Thyroid gland (tissue), 4 donors: ENCODE results near the gene KLHDC4. TPM values are rescaled to one million over a fixed set of nuclear protein-coding genes. Genes with fewer than 3 reads are reported as not detected.

ENCODE experiments used
- DNase-seq, 2 donors: peaks; one replicate each; pipeline ENCODE4 v3.0.0-alpha.2; 2019
- H3K27ac ChIP-seq, 3 donors: fragments of 200-600 bp; sonication (generic); 1 replicate in 2 of 3; 2 replicates in 1 of 3; pipeline ENCODE4 v1.5.1; 2016 to 2019; ENCODE audit warnings: mild to moderate bottlenecking in 1 of 3, moderate library complexity in 1 of 3
- H3K27me3 ChIP-seq: fragments of 200-600 bp; sonication (generic); one replicate; pipeline ENCODE4 v1.5.1; 2019
- H3K36me3 ChIP-seq, 2 donors: fragments of 200-600 bp; sonication (generic); one replicate each; pipeline ENCODE4 v1.5.1; 2016 to 2019
- H3K4me1 ChIP-seq, 2 donors: fragments of 200-600 bp; sonication (generic); one replicate each; pipeline ENCODE4 v1.5.1; 2017 to 2019
- H3K4me3 ChIP-seq, 3 donors: fragments of 200-600 bp; sonication (generic); replicated peaks in 1 of 3; 1 replicate in 2 of 3; 2 replicates in 1 of 3; pipeline ENCODE4 v1.5.1; 2016; ENCODE audit warnings: mild to moderate bottlenecking in 1 of 3
- H3K9me3 ChIP-seq: fragments of 200-600 bp; sonication (generic); one replicate; pipeline ENCODE4 v1.5.1; 2017
- CTCF ChIP-seq, 6 experiments: fragments of 200-600 bp in 3 of 6; fragments of 450-650 bp in 3 of 6; sonication (generic) in 3 of 6; IDR thresholded peaks; one replicate each; pipeline ENCODE4 v1.5.1; 2016 to 2019; ENCODE audit warnings: antibody characterized with exemption in 6 of 6, mild to moderate bottlenecking in 2 of 6, inconsistent platforms in 1 of 6, moderate library complexity in 1 of 6
- POLR2A ChIP-seq, 2 donors: fragments of 450-650 bp; IDR thresholded peaks; one replicate each; pipeline ENCODE4 v1.6.1; 2017; ENCODE audit warnings: antibody characterized with exemption in 2 of 2, mild to moderate bottlenecking in 2 of 2, moderate library complexity in 1 of 2
- WGBS, 2 donors: methylation state at CpG; one replicate each; pipeline ENCODE4 v1.1.5; 2017; 5-methylcytosine and 5-hydroxymethylcytosine counted together
- intact Hi-C: fragments of 100-400 bp; cut with DNase I; formaldehyde crosslinking; loops from one replicate; pipeline ENCODE4 v1.15.1; 2023
- total RNA-seq, 4 donors: library from RNA; depleted of rRNA; stranded (reverse); fragments of >200 nt; gene quantifications; one replicate each; pipeline ENCODE4 v1.2.3, GENCODE V29; 2016

KLHDC4 gene
- total RNA-seq, 4 donors from 2014 or later, result 19.9 to 40.9 (median 30.3) TPM

GRCh38 chr16:87701505-87701921 lies 64.3 kb downstream of the KLHDC4 start:
- TF ChIP-seq POLR2A (IDR thresholded peaks at IDR 0.05) (no peak), CTCF (IDR thresholded peaks at IDR 0.05) (no peak)
- Histone ChIP-seq H3K27ac (no peak overlapping the region), H3K4me1 (peaks cover 4 to 10% of the 10 kb centered on the region in 2 donors), H3K4me3 (no peak overlapping the region), H3K36me3 (peaks cover 3 to 10% of the 10 kb centered on the region in 2 donors), H3K9me3 (no peaks in the 10 kb centered on the region), H3K27me3 (no peaks in the 10 kb centered on the region)
- DNase-seq, result no peak
- WGBS, 2 donors, result 96% methylated on average over 19 to 23 of the region's 23 CpGs
- intact Hi-C loops, result no loop called here

GRCh38 chr16:87701078-87701460 lies 64.7 kb downstream of the KLHDC4 start:
- TF ChIP-seq POLR2A (IDR thresholded peaks at IDR 0.05) (no peak), CTCF (IDR thresholded peaks at IDR 0.05) (no peak)
- Histone ChIP-seq H3K36me3 (peaks cover 3 to 10% of the 10 kb centered on the region in 2 donors), H3K4me1 (peaks cover 0 to 6% of the 10 kb centered on the region in 2 donors), H3K9me3 (no peaks in the 10 kb centered on the region), H3K4me3 (no peak overlapping the region), H3K27ac (no peak overlapping the region), H3K27me3 (no peaks in the 10 kb centered on the region)
- 92% methylated on average over 11 of the region's 11 CpGs for WGBS, 2 donors
- no peak for DNase-seq
- intact Hi-C loops, result no loop called here

- intact Hi-C loops, result no loop called here
- DNase-seq, result no peak
- no peak overlapping the region for H3K27ac ChIP-seq
- H3K4me3 ChIP-seq, result no peak overlapping the region
- no peak for TF ChIP-seq POLR2A (IDR thresholded peaks at IDR 0.05)
- no peak for TF ChIP-seq CTCF (IDR thresholded peaks at IDR 0.05)
- H3K4me1 ChIP-seq, result peaks cover 0 to 3% of the 10 kb centered on the region in 2 donors
- H3K36me3 ChIP-seq, result peaks cover 3 to 10% of the 10 kb centered on the region in 2 donors
- H3K27me3 ChIP-seq, result no peaks in the 10 kb centered on the region
- no peaks in the 10 kb centered on the region for H3K9me3 ChIP-seq
- 86 to 93% methylated on average over 19 of the region's 19 CpGs for WGBS, 2 donors
These were observed 65.2 kb downstream of the KLHDC4 start for GRCh38 chr16:87700406-87701077.

GRCh38 chr16:87698676-87699199 lies 67.0 kb downstream of the KLHDC4 start:
- WGBS, 2 donors, result 82 to 98% methylated on average over 8 to 13 of the region's 20 CpGs
- intact Hi-C loops, result no loop called here

More at GRCh38 chr16:87698676-87699199, 67.0 kb downstream of the KLHDC4 start:
- H3K4me1 ChIP-seq, result no peaks in the 10 kb centered on the region
- no peaks in the 10 kb centered on the region for H3K9me3 ChIP-seq
- no peak overlapping the region for H3K4me3 ChIP-seq
- TF ChIP-seq POLR2A (IDR thresholded peaks at IDR 0.05), result no peak
- no peak for TF ChIP-seq CTCF (IDR thresholded peaks at IDR 0.05)
- H3K36me3 ChIP-seq, result peaks cover 3 to 10% of the 10 kb centered on the region in 2 donors
- H3K27ac ChIP-seq, result no peak overlapping the region
- no peaks in the 10 kb centered on the region for H3K27me3 ChIP-seq
- no peak for DNase-seq
